GM18951 (cell line): ENCODE measurements around the gene DACT3.
"Not testable (repeated sequence)": the region's sequence is repeated elsewhere in the genome, so short reads cannot be mapped to it uniquely, and the experiment has no call there.

ENCODE experiments used
- POLR2A ChIP-seq: IDR thresholded peaks from 4 replicates; pipeline ENCODE4 v1.6.1; 2011; ENCODE audit warnings: mild to moderate bottlenecking; ENCODE audit not compliant: insufficient read length, insufficient read depth; ENCODE audit errors: extremely low read depth
- in situ Hi-C: fragments of 300-500 bp; cut with MboI; formaldehyde crosslinking; loops from one replicate; pipeline ENCODE4 v1.12.0; 2022; ENCODE audit warnings: low sequenced_read_pairs, mixed read lengths, inconsistent platforms; ENCODE audit not compliant: unreplicated experiment

Gene DACT3

DNA sequence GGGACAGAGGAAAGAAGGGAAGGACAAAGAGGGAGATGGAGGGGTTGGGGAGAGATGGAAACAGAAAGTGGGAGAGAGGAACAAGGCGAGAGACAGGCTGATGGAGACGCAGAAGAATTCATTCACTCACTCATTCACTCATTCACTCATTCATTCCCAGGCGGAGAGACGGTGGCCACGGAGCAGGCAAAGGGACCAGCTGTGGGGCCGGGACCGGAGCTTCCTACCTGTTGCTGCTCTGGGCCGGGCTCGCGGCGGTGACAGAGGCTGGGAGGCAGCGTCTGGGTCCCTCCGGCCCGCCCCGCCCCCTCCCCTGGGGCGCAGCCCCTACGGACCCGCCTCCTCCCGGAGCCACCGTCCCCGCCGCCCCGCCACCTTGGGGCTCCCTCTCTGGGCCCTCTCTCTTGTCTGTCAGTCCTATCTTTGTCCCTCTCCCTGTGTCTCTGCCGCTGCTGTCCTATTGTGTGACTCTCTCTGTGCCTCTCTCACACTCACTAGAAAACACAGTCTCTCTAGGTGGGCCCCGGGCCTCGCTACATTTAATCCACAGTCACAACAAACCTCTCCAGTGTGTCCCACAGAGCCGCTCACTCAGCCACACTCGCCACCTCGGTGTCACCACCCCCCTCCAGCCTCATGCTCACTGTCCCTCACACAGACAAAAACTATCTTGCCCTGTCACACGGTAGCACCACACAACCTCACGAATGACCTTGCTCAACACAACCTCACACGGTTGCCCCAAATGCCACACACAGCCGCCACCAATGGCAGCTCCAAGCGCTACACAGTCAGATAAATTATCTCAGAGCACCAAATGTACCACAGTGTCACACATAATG is 24.8 kb downstream of the DACT3 start, which contains the start of gene GNG8:
TSS of gene GNG8 (minus strand) at position 283 of the 842 bp plus-strand sequence. CDS start 1,520 bp downstream, outside the sequence.
- in situ Hi-C loops, result no loop called here
- no peak for TF ChIP-seq POLR2A

DNA sequence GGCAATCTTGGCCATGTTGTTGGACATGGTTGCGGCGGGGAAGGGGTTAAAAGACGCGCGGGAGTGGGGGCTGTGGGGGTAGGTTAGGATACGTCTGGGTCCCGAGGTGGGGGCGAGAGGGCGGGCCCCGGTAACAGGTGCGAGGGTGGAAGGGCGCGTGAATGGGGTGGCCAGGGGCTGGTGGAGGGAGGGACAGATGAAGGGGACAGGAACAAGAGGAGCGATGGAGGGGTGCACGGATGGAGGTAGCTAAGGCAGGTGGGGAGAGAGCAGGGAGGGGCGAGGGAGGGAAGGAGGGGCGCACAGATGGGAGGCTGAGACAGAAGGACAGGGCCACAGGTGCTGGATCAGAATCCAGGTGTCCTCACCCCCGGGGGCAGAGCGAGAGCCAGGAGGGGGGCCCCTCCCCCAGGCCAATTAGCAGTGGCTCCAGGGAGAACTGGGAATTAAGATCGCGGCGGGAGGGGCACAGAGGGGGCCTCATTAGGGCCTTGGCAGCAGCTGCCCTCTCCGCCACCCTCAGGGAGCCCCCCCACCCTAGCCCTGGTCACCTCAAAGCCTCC is 26.2 kb downstream of the DACT3 start:
- in situ Hi-C loops, result no loop called here
- TF ChIP-seq POLR2A, result no peak

DNA sequence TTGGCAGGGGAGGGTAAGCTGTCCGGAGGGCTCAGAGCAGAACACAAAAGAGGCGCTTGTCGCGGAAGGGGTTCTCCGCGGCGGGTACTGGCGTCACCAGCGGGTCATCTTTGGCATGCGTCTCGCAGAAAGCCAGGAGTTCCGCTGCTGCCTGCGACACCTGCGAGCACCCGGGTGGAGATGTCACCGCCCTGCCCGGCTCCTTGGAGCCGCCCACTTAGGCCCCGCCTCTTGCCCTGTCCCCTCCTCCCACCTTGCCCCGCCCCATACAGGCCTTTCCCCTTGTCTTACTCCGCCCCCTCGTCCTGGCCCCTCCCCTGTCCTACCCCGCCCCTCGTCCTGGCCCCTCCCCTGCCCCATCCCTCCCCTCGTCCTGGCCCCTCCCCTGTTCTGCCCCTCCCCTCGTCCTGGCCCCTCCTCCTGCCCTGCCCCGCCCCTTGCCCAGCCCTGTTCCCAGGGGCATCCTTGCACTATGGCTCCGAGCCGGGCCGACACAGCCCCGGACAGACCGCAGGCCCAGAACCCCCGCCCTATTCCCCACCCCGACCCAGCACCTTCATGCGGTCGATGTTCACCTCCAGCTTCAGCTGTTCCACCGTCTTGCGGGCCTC is 26.8 kb downstream of the DACT3 start:
- in situ Hi-C loops, result no loop called here

DNA sequence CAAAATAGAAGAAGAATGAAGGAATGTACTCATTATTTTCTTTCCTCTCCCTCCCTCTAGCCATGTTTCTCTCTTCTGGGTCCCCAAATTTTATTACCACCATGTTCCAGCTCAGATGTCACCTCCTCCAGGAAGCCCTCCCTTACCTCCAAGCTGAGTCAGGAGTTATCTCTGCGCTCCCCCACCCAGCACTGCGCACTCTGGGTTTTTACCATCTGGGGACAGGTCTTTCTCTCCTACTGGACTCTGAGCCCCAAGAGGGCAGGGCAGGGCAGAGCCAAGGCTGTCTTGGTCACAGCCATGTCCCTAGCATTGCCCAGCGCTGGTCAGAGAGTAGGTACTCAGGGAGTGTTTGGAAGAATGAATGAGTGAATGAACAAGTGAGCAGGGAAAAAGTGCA is 27.9 kb downstream of the DACT3 start:
- in situ Hi-C loops, result no loop called here
- TF ChIP-seq POLR2A, result no peak

More for the DNA sequence above, 26.8 kb downstream of the DACT3 start:
- peak; percentile 40 for TF ChIP-seq POLR2A

DNA sequence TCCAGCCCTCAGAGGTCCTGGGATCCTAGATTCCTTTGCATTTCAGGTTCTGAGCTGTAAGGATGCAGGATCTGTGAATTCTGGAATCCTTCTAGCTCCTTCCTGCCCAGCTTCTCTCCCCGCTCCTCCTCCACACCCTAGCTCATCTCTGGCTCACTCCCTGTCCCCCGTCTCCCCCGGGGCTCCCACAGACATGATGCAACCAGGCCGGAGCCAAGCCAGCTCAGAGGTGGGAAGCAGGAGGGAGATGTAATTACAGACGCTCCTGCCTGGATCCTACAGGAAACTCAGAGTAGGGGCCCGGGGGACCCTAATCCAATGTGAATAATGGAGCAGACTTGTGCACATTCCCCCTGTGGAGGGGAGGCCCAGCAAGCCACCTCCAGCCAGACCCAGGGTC is 29.5 kb downstream of the DACT3 start:
- no peak for TF ChIP-seq POLR2A

DNA sequence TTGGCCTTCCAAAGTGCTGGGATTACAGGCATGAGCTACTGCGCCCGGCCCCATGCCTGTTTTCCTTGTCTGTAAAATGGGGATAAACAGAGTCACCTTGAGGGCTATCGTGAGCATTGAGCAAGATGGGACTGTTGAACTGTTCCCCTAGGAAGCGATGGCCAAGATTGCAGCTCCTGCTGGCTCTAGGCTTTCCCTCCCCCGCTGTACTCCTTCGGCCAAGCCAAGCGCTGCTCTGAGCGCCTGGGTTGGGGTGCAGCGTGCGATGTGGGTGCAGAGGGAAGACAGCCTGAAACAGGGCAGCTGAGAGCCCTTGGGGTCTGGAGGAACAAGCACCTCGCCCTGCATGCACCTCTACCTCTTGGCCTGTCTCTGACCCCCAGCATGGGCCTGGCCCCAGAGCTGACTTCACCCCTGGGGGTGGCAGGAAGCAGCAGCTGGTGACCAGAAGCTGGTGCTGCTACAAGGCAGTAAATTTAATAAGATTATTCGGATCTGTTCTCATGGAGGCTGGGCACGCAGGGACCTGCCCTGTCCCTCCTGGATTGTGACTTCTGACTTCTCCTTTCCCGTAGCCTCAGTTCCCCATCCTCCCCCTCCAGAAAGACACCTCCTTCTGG is 30.3 kb downstream of the DACT3 start:
- TF ChIP-seq POLR2A, result no peak

More for the DNA sequence above, 29.5 kb downstream of the DACT3 start:
- in situ Hi-C loops, result no loop called here

DNA sequence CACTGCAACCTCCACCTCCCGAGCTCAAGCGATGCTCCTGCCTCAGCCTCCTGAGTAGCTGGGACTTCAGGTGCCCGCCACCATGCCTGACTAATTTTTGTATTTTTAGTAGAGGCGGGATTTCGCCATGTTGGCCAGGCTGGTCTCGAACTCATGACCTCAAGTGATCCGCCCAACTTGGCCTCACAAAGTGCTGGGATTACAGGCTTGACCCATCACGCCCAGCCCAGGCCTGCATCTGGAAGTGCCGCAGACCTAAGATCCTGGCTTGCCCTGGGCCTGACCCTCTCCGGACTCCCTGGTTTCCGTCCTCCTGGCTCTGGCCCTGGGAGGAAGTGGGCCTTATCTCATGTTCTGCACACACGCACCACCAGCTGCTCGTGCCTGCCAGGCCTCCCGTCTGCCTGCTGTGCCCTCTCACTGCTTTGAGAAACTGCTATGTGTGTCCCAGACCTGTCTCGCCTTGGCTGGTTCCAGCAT is 31.4 kb downstream of the DACT3 start:
- TF ChIP-seq POLR2A, result no peak
- in situ Hi-C loops, result no loop called here

More for the DNA sequence above, 30.3 kb downstream of the DACT3 start:
- in situ Hi-C loops, result no loop called here

DNA sequence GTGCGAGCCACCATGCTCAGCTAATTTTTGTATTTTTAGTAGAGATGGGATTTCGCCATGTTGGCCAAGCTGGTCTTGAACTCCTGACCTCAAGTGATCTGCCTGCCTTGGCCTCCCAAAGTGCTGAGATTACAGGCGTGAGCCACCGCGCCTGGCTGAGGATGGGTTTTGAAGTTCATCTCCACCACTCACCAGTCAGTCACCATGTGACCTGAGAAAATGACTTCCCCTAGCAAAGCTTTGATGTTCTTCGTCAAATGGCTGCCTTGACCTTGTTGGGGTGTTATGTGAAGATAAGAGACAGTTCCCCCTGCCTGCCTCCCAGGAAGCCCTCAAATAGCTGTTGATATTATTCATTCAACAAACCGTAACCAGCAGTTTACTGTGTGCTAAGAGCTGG is 32.0 kb downstream of the DACT3 start:
- in situ Hi-C loops, result not testable (repeated sequence)

DNA sequence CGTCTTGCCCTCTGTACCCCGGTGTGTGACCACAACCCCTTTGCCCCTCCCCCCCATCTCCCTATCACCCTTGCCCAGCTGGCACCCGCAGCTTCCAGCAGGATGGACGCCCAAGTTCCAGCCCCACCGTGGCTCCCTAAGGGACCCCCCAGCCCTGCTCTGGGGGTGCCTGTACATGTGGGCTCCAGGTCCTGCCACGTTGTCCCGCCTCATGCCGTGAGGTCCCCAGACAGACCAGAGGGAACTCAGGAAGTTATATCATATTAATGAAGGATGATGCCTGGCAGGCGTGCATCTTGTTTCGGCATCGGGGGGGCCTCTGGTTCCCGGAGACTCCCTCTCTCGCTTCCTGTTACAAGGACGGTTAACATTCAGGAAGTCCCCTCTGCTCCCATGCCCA is 34.5 kb downstream of the DACT3 start:
- in situ Hi-C loops, result no loop called here
- no peak for TF ChIP-seq POLR2A

DNA sequence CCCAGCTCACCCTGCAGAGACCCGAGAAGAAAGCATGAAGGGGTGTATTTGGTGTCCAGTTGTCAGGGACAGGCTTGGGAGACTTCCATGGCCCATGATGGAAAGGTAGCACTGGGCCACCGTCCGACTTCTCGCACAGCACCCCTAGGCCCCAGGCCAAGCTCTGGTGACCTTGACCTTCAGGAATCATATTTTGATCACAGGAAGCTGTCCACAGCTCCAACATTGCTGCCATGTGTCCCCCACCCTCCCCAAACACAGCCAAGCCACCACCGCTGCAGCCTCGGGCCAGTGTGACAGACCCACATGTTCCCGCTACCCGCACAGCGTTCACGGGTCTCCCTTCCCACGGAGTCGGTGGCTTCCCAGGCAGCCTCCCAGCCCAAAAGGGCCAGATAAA is 35.3 kb downstream of the DACT3 start:
- in situ Hi-C loops, result no loop called here
- TF ChIP-seq POLR2A, result no peak

DNA sequence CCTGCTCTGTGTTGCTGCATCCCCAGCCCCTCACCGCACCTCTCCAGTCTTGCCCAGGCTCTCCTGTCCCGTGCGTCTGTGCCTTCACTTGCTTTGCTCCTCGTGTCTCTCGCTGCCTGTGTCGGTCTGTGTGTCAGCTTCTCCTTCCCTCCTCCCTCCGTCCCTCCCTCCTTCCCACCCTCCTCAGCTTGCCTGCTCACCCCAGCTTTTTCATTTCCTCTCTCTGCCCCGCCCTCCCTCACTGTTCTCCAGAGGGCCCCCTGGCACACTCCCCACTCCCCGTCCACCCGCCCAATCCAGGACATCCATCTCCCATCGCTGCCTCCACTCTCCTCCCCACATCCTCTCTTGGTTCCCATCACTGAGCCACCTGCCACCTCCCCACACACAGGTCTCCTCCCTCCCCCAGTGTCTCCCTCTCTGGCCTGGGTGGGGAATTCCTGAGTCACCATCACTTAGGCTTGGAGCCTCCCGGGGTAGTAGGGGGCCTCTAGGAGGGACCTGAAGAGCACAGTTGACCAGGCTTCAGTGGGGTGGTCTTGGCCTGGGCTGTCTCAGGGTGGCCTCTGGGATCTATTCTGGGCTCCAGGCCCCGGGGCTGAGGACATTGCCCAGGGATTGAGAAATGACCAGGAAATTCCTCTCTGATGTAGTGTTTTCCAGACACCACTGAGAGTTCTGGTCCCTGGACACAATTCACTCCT is 35.9 kb downstream of the DACT3 start, which contains the start of gene PTGIR:
TSS of gene PTGIR (minus strand) at position 132 of the 704 bp plus-strand sequence. CDS start 864 bp downstream, outside the sequence.
- in situ Hi-C loops, result no loop called here
- TF ChIP-seq POLR2A, result peak; percentile 49

DNA sequence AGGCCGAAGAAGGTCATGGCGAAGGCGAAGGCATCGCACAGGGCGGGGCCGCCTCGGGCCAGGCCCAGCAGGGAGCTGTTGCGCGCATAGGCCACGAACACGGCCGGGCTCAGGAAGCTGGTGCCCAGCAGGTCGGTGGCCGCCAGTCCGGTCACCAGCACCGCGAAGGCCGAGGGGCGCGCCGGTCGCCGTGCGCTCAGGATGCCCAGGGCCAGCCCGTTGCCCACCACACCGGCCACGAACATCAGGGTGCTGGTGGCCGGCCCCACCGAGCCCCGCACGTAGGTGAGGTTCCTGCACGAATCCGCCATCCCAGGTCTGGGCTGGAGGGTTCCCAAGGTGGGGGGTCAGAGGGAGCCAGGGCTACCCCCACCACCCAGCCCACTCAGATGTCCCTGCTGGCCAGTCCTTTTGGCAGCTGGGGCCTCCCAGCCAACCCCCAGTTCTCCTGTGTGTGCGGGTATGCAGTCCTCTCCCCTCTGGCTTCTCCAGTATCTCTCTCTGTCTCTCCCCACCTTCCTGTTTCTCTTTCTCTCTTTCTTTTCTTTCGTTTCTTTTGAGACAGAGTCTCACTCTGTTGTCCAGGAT is 37.0 kb downstream of the DACT3 start:
- in situ Hi-C loops, result no loop called here
- no peak for TF ChIP-seq POLR2A
